Esophagus muscularis mucosa (tissue), 4 donors: ENCODE data around the gene FXYD7. TPM values are rescaled to one million over a fixed set of nuclear protein-coding genes. Genes with fewer than 3 reads are reported as not detected.

Source experiments
- DNase-seq: peaks from one replicate; pipeline ENCODE4 v3.0.0-alpha.2; 2017; ENCODE audit errors: extremely low spot score
- H3K27ac ChIP-seq, 4 donors: fragments of 200-600 bp; sonication (generic); replicated peaks in 1 of 4; 1 replicate in 3 of 4; 2 replicates in 1 of 4; pipeline ENCODE4 v1.5.1; 2016 to 2019; ENCODE audit warnings: mild to moderate bottlenecking in 1 of 4
- H3K27me3 ChIP-seq, 4 donors: fragments of 200-600 bp; sonication (generic); one replicate each; pipeline versions ENCODE4 v1.5.1 to v1.6.0; 2016 to 2019
- H3K36me3 ChIP-seq, 4 donors: fragments of 200-600 bp; sonication (generic); one replicate each; pipeline ENCODE4 v1.5.1; 2016 to 2019
- H3K4me1 ChIP-seq, 4 donors: fragments of 200-600 bp; sonication (generic); one replicate each; pipeline ENCODE4 v1.5.1; 2016 to 2019
- H3K4me3 ChIP-seq, 4 donors: fragments of 200-600 bp; sonication (generic); 1 replicate in 2 of 4; 2 replicates in 2 of 4; pipeline ENCODE4 v1.5.1; 2016 to 2019; ENCODE audit warnings: mild to moderate bottlenecking in 4 of 4, moderate library complexity in 1 of 4
- H3K9me3 ChIP-seq, 4 donors: fragments of 200-600 bp; sonication (generic); 1 replicate in 3 of 4; 2 replicates in 1 of 4; pipeline ENCODE4 v1.5.1; 2016 to 2019
- EP300 ChIP-seq: sonication (generic); formaldehyde crosslinking; IDR thresholded peaks from one replicate; pipeline ENCODE4 v1.6.1; 2017; ENCODE audit warnings: antibody characterized with exemption
- POLR2A ChIP-seq: fragments of 450-650 bp; IDR thresholded peaks from one replicate; pipeline ENCODE4 v1.6.1; 2017; ENCODE audit warnings: antibody characterized with exemption, moderate library complexity, mild to moderate bottlenecking, low read depth
- POLR2AphosphoS5 ChIP-seq, 2 donors: sonication (generic); formaldehyde crosslinking; IDR thresholded peaks; one replicate each; pipeline ENCODE4 v1.6.1; 2017; ENCODE audit warnings: antibody characterized with exemption in 2 of 2
- WGBS: methylation state at CpG from one replicate; pipeline ENCODE4 v1.1.5; 2018; 5-methylcytosine and 5-hydroxymethylcytosine counted together
- intact Hi-C: fragments of 100-400 bp; cut with DNase I; formaldehyde crosslinking; loops from one replicate; pipeline ENCODE4 v1.15.1; 2023
- total RNA-seq, 4 donors: library from RNA; depleted of rRNA; stranded (reverse); fragments of >200 nt; gene quantifications; one replicate each; pipeline versions ENCODE4 v1.1.0 to v1.2.1, GENCODE V29; 2016
- TF ChIP-seq, protein P1 (sequence below), 3 experiments: fragments of 200-600 bp in 2 of 3; fragments of 450-650 bp in 1 of 3; sonication (generic) in 2 of 3; IDR thresholded peaks; one replicate each; pipeline ENCODE4 v1.5.1; 2017 to 2019; ENCODE audit warnings: antibody characterized with exemption in 3 of 3, mild to moderate bottlenecking in 2 of 3, moderate library complexity in 1 of 3

FXYD7 gene
- total RNA-seq, 4 donors from 2014 or later, result 0.71 TPM; not detected in 3

DNA sequence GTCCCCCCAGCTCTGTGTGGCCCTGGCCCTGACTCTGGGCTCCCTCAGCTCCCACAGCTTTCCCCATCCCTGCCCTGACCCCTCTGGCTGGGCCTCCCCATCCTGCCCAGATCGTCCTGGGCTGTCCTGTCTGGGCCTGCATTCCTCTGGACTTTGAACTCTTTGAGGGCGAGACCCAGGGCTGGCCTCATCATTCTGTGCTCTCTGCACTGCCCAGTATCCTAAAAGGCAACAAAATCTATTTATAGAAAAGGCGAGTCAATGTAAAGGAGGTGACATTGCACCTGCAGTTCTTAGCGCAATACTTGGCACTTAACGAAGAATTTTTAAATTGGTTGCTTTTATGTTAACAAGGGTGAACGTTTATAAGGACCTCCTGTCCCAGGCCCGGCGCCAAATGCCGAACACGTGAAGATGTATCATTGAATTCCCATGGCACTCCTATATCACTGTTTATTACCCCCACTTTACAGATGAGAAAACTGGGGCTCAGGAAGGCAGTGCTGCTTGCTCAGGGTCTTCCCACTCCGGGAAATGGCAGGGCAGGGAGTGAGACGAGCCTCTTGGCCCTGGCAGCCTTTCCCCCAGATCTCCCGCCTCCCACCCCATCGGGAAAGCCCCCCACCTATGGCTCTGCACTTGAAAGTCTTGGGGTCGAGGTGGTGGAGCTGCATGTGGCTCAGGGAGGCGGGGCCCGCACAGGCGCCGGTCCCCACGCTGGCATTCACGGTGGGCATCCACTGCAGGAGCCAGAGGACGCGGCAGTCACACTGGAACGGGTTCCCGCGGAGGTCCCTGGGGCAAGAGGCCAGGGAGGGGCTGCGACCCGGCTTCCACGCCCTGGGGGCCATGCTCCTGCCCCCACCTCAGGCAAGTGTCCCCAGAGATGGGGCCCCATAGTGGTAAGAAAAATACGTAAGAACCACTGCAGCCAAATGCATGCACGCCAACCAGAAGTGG is 12.0 kb upstream of the FXYD7 start:
- H3K4me1 ChIP-seq, result peaks cover 5 to 22% (median 15%) of the 10 kb centered on the region in 4 donors
- peak overlapping the region in 3 of 4 donors; percentile 23 to 50 (median 41) for H3K4me3 ChIP-seq
- WGBS, result 76% methylated on average over 14 of the region's 31 CpGs
- H3K27me3 ChIP-seq, result no peaks in the 10 kb centered on the region
- no peaks in the 10 kb centered on the region for H3K36me3 ChIP-seq
- H3K9me3 ChIP-seq, result no peaks in the 10 kb centered on the region
- DNase-seq, result no peak
- no peak overlapping the region for H3K27ac ChIP-seq
- no peak for TF ChIP-seq EP300
- intact Hi-C loops, result no loop called here

- TF ChIP-seq, protein P1, sequence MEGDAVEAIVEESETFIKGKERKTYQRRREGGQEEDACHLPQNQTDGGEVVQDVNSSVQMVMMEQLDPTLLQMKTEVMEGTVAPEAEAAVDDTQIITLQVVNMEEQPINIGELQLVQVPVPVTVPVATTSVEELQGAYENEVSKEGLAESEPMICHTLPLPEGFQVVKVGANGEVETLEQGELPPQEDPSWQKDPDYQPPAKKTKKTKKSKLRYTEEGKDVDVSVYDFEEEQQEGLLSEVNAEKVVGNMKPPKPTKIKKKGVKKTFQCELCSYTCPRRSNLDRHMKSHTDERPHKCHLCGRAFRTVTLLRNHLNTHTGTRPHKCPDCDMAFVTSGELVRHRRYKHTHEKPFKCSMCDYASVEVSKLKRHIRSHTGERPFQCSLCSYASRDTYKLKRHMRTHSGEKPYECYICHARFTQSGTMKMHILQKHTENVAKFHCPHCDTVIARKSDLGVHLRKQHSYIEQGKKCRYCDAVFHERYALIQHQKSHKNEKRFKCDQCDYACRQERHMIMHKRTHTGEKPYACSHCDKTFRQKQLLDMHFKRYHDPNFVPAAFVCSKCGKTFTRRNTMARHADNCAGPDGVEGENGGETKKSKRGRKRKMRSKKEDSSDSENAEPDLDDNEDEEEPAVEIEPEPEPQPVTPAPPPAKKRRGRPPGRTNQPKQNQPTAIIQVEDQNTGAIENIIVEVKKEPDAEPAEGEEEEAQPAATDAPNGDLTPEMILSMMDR (IDR thresholded peaks at IDR 0.05), result no peak
- TF ChIP-seq POLR2AphosphoS5 (IDR thresholded peaks at IDR 0.05), result no peak
- TF ChIP-seq EP300, result no peak
- TF ChIP-seq POLR2A, result no peak
- H3K27me3 ChIP-seq, result no peaks in the 10 kb centered on the region
- intact Hi-C loops, result no loop called here
- H3K36me3 ChIP-seq, result no peaks in the 10 kb centered on the region
- no peak overlapping the region for H3K27ac ChIP-seq
- H3K9me3 ChIP-seq, result no peaks in the 10 kb centered on the region
- peak overlapping the region; percentile 34 to 50 (median 41) for H3K4me3 ChIP-seq
- H3K4me1 ChIP-seq, result peaks cover 5 to 26% (median 13%) of the 10 kb centered on the region in 4 donors
- no peak for DNase-seq
Observed at GRCh38 chr19:35132254-35132653, 10.8 kb upstream of the FXYD7 start.

DNA sequence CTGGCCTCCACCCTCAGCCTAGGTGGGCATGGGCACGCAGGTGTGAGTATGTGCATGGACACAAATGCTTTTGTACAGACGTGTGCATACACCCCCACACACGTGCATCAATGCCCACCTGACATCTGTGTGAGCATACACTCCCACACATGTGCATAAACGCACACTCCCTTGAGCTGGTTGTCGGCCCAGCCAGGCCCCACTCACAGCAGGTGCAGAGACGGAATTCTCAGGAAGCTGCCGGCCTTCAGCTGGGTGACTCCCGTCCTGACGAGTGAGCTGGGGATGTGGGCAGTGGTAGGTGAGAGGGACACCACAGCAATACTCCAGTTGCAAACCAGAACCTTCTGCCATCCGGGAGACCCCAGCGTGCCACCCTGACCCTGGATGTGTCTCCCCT is 9.2 kb upstream of the FXYD7 start:
- Histone ChIP-seq H3K4me3 (peak overlapping the region; percentile 34 to 50 (median 41)), H3K9me3 (no peaks in the 10 kb centered on the region), H3K36me3 (no peaks in the 10 kb centered on the region), H3K27me3 (peaks cover 0 to 12% (median 0%) of the 10 kb centered on the region in 4 donors), H3K4me1 (peaks cover 15 to 42% (median 26%) of the 10 kb centered on the region in 4 donors), H3K27ac (peak overlapping the region; percentile 66 to 87 (median 75))
- TF ChIP-seq POLR2A, result no peak
- TF ChIP-seq POLR2AphosphoS5 (IDR thresholded peaks at IDR 0.05), result no peak
- no peak for TF ChIP-seq EP300
- TF ChIP-seq, protein P1 (IDR thresholded peaks at IDR 0.05), result no peak
- intact Hi-C loops, result no loop called here
- DNase-seq, result no peak
- WGBS, result 76% methylated on average over 9 of the region's 11 CpGs

- 43% methylated on average over 15 of the region's 15 CpGs for WGBS
- H3K27ac ChIP-seq, result peak within 1 kb of the TSS; percentile 66 to 87 (median 75)
- peak within 1 kb of the TSS; percentile 34 to 50 (median 41) for H3K4me3 ChIP-seq
- intact Hi-C loops, result loop anchor here (1.0 kb wide), 1 partner anchor 20 kb away; no protein-coding TSS in a partner anchor
- peaks cover 0 to 20% (median 0%) of the 10 kb centered on the region in 4 donors for H3K27me3 ChIP-seq
- H3K9me3 ChIP-seq, result no peaks in the 10 kb centered on the region
- no peak for TF ChIP-seq EP300
- TF ChIP-seq, protein P1 (IDR thresholded peaks at IDR 0.05), result no peak
- TF ChIP-seq POLR2A, result no peak
- no peak for TF ChIP-seq POLR2AphosphoS5 (IDR thresholded peaks at IDR 0.05)
- peaks cover 17 to 48% (median 34%) of the 10 kb centered on the region in 4 donors for H3K4me1 ChIP-seq
- no peaks in the 10 kb centered on the region for H3K36me3 ChIP-seq
- DNase-seq, result no peak
Observed at GRCh38 chr19:35134601-35135242, 8.3 kb upstream of the FXYD7 start, which contains the start of gene LGI4. Gene LGI4, minus strand, starts transcription at chr19:35135059. Its CDS starts 379 bp downstream, at chr19:35134680.

GRCh38 chr19:35135389-35135909 is 7.6 kb upstream of the FXYD7 start:
- Histone ChIP-seq H3K36me3 (no peaks in the 10 kb centered on the region), H3K27ac (peak overlapping the region; percentile 66 to 87 (median 75)), H3K4me1 (peaks cover 24 to 55% (median 41%) of the 10 kb centered on the region in 4 donors), H3K4me3 (peak overlapping the region; percentile 34 to 50 (median 41)), H3K9me3 (no peaks in the 10 kb centered on the region), H3K27me3 (peaks cover 0 to 28% (median 2%) of the 10 kb centered on the region in 4 donors)
- DNase-seq, result no peak
- intact Hi-C loops, result loop anchor here (1.0 kb wide), 1 partner anchor 21 kb away; no protein-coding TSS in a partner anchor
- TF ChIP-seq, protein P1 (IDR thresholded peaks at IDR 0.05), result peak; percentile 82 to 87 (median 83)
- TF ChIP-seq POLR2AphosphoS5 (IDR thresholded peaks at IDR 0.05) (peak; percentile 44 to 45), EP300 (no peak)
- WGBS, result 0% methylated on average over 6 of the region's 7 CpGs
